Activated CD8-positive, alpha-beta T cell treated with anti-CD3 and anti-CD28 coated beads for 36 hours (primary cell): ENCODE measurements around the gene IL4I1. TPM values are rescaled to one million over a fixed set of nuclear protein-coding genes. Genes with fewer than 3 reads are reported as not detected.

Experiments used
- ATAC-seq: fragments of 200-7000 bp; cut with Tn5 transposase; one replicate; pipeline ENCODE4 v1.10.0; 2021; ENCODE audit warnings: mild to moderate bottlenecking, moderate library complexity
- CTCF ChIA-PET: fragments of 350-600 bp; sonication (Branson Sonifier 250); formaldehyde crosslinking; loops from one replicate; lab custom pipeline; 2021; ENCODE audit warnings: antibody characterized with exemption; lab: Charles Lee
- POLR2A ChIA-PET: fragments of 350-600 bp; sonication (Branson Sonifier 250); formaldehyde crosslinking; loops from one replicate; lab custom pipeline; 2021; ENCODE audit warnings: antibody characterized with exemption; lab: Charles Lee
- DNase-seq: peaks from one replicate; pipeline ENCODE4 v3.0.0-alpha.2; 2020
- H3K27ac Mint-ChIP-seq: one replicate; pipeline ENCODE4 v1.8.0; 2021; ENCODE audit warnings: mild to moderate bottlenecking, mixed read lengths
- H3K27me3 Mint-ChIP-seq: one replicate; pipeline ENCODE4 v1.8.0; 2021; ENCODE audit warnings: mixed read lengths
- H3K36me3 Mint-ChIP-seq: one replicate; pipeline ENCODE4 v1.8.0; 2021; ENCODE audit warnings: low read depth, mixed read lengths
- H3K4me1 Mint-ChIP-seq: one replicate; pipeline ENCODE4 v1.8.0; 2021; ENCODE audit warnings: low read depth, mixed read lengths
- H3K4me3 Mint-ChIP-seq: one replicate; pipeline ENCODE4 v1.8.0; 2021; ENCODE audit warnings: mild to moderate bottlenecking, moderate library complexity, mixed read lengths
- H3K9me3 Mint-ChIP-seq: one replicate; pipeline ENCODE4 v1.8.0; 2021; ENCODE audit warnings: mixed read lengths
- intact Hi-C: fragments of 100-400 bp; cut with micrococcal nuclease; formaldehyde crosslinking; loops from one replicate; pipeline ENCODE4 v1.10.0; 2022
- total RNA-seq, 2 experiments: library from RNA; stranded (reverse); gene quantifications; one replicate each; pipeline ENCODE4 v1.2.3, GENCODE V29; 2021
- TF ChIP-seq, protein P1 (sequence below): fragments of 200-600 bp; IDR thresholded peaks from one replicate; pipeline ENCODE4 v1.8.0; 2022; ENCODE audit warnings: antibody characterized with exemption, mild to moderate bottlenecking

Gene IL4I1
- total RNA-seq, 2 experiments from 2014 or later = 16.1 to 16.2 TPM

- ChIA-PET CTCF (interaction anchor here (1.7 to 2.7 kb wide), 2 partner anchors 16 to 223 kb away, joined by 4 to 7 read pairs; no protein-coding TSS in a partner anchor), POLR2A (interaction anchor here (0.8 to 8.9 kb wide), 6 partner anchors 10 to 89 kb away, joined by 3 to 59 read pairs (median 5); partner anchors contain the start of genes ATF5 and NUP62)
- ATAC-seq (no peak), DNase-seq (peak; percentile 48)
- H3K4me3 Mint-ChIP-seq = peak overlapping the region; percentile 75
- no peaks in the 10 kb centered on the region for H3K9me3 Mint-ChIP-seq
- peaks cover 59% of the 10 kb centered on the region for H3K4me1 Mint-ChIP-seq
- TF ChIP-seq, protein P1, sequence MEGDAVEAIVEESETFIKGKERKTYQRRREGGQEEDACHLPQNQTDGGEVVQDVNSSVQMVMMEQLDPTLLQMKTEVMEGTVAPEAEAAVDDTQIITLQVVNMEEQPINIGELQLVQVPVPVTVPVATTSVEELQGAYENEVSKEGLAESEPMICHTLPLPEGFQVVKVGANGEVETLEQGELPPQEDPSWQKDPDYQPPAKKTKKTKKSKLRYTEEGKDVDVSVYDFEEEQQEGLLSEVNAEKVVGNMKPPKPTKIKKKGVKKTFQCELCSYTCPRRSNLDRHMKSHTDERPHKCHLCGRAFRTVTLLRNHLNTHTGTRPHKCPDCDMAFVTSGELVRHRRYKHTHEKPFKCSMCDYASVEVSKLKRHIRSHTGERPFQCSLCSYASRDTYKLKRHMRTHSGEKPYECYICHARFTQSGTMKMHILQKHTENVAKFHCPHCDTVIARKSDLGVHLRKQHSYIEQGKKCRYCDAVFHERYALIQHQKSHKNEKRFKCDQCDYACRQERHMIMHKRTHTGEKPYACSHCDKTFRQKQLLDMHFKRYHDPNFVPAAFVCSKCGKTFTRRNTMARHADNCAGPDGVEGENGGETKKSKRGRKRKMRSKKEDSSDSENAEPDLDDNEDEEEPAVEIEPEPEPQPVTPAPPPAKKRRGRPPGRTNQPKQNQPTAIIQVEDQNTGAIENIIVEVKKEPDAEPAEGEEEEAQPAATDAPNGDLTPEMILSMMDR = no peak
- intact Hi-C loops = loop anchor here (5.0 kb wide), 1 partner anchor 37 kb away; no protein-coding TSS in a partner anchor
- H3K27ac Mint-ChIP-seq = peak overlapping the region; percentile 96
- H3K27me3 Mint-ChIP-seq = no peaks in the 10 kb centered on the region
- H3K36me3 Mint-ChIP-seq = no peaks in the 10 kb centered on the region
These were observed 955 bp downstream of the IL4I1 start for GRCh38 chr19:49895566-49896297.

GRCh38 chr19:49894879-49895565 lies 1.7 kb downstream of the IL4I1 start:
- Mint-ChIP-seq H3K27me3 (no peaks in the 10 kb centered on the region), H3K9me3 (no peaks in the 10 kb centered on the region), H3K36me3 (peaks cover 2% of the 10 kb centered on the region), H3K4me3 (peak overlapping the region; percentile 75), H3K4me1 (peaks cover 58% of the 10 kb centered on the region), H3K27ac (peak overlapping the region; percentile 96)
- intact Hi-C loops = loop anchor here (5.0 kb wide), 1 partner anchor 37 kb away; no protein-coding TSS in a partner anchor
- no peak for ATAC-seq
- ChIA-PET POLR2A (interaction anchor here (0.9 to 8.9 kb wide), 7 partner anchors 12 to 88 kb away, joined by 3 to 59 read pairs (median 5); partner anchors contain the start of genes ATF5 and NUP62), CTCF (interaction anchor here (1.7 kb wide), 1 partner anchor 222 kb away, joined by 4 read pairs; no protein-coding TSS in a partner anchor)
- peak; percentile 68 for DNase-seq
- TF ChIP-seq, protein P1 = no peak

GRCh38 chr19:49894011-49894664 lies 2.5 kb downstream of the IL4I1 start:
- no peak for ATAC-seq

GRCh38 chr19:49892716-49893115 lies 4.0 kb downstream of the IL4I1 start:
- H3K27me3 Mint-ChIP-seq = no peaks in the 10 kb centered on the region
- ATAC-seq (no peak), DNase-seq (no peak)
- POLR2A ChIA-PET = interaction anchor here (0.6 to 8.9 kb wide), 2 partner anchors 35 to 925 kb away, joined by 3 to 48 read pairs; partner anchors contain the start of genes ATF5 and NUP62
- peak overlapping the region; percentile 33 for H3K27ac Mint-ChIP-seq
- CTCF ChIA-PET = no interaction called here
- intact Hi-C loops = no loop called here
- no peaks in the 10 kb centered on the region for H3K9me3 Mint-ChIP-seq
- peaks cover 11% of the 10 kb centered on the region for H3K36me3 Mint-ChIP-seq
- H3K4me3 Mint-ChIP-seq = no peak overlapping the region
- TF ChIP-seq, protein P1 = no peak
- peaks cover 58% of the 10 kb centered on the region for H3K4me1 Mint-ChIP-seq

More at GRCh38 chr19:49894011-49894664, 2.5 kb downstream of the IL4I1 start:
- no peak for DNase-seq
- POLR2A ChIA-PET = interaction anchor here (0.6 to 8.9 kb wide), 5 partner anchors 12 to 889 kb away, joined by 3 to 48 read pairs (median 4); partner anchors contain the start of genes ATF5 and NUP62
- Mint-ChIP-seq H3K4me1 (peaks cover 64% of the 10 kb centered on the region), H3K36me3 (peaks cover 6% of the 10 kb centered on the region), H3K9me3 (no peaks in the 10 kb centered on the region), H3K27ac (peak overlapping the region; percentile 96), H3K4me3 (peak overlapping the region; percentile 75), H3K27me3 (no peaks in the 10 kb centered on the region)
- TF ChIP-seq, protein P1 = no peak
- intact Hi-C loops = no loop called here
- CTCF ChIA-PET = interaction anchor here (1.7 kb wide), 1 partner anchor 221 kb away, joined by 4 read pairs; no protein-coding TSS in a partner anchor
